MM.1S (cell line): ENCODE results near the gene ZAP70.

Experiments used
- DNase-seq: peaks from one replicate; pipeline ENCODE4 v3.0.0-alpha.2; 2015
- H2AFZ ChIP-seq: fragments of 300-600 bp; sonication (generic); 2 replicates; pipeline ENCODE4 v1.6.0; 2016; ENCODE audit warnings: antibody characterized with exemption, low read length
- H3F3A ChIP-seq: fragments of 300-600 bp; sonication (generic); 2 replicates; pipeline ENCODE4 v1.6.1; 2016; ENCODE audit warnings: mild to moderate bottlenecking, antibody characterized with exemption, low read length, moderate library complexity, mixed read lengths; ENCODE audit not compliant: insufficient read depth
- H3K27ac ChIP-seq: fragments of 300-600 bp; sonication (generic); 2 replicates; pipeline ENCODE4 v1.5.1; 2016; ENCODE audit warnings: mild to moderate bottlenecking, low read length
- H3K27me3 ChIP-seq: fragments of 300-600 bp; sonication (generic); replicated peaks from 2 replicates; pipeline ENCODE4 v1.6.0; 2016; ENCODE audit warnings: low read length; ENCODE audit not compliant: insufficient read depth
- H3K36me3 ChIP-seq: fragments of 300-600 bp; sonication (generic); replicated peaks from 2 replicates; pipeline ENCODE4 v1.6.1; 2016; ENCODE audit warnings: mild to moderate bottlenecking, low read length, mixed read lengths; ENCODE audit not compliant: insufficient read depth
- H3K4me1 ChIP-seq: fragments of 300-600 bp; sonication (generic); 2 replicates; pipeline ENCODE4 v1.6.1; 2016; ENCODE audit warnings: low read length, mixed read lengths
- H3K4me2 ChIP-seq: fragments of 300-600 bp; sonication (generic); 2 replicates; pipeline ENCODE4 v1.6.0; 2016; ENCODE audit warnings: low read depth, low read length
- H3K4me3 ChIP-seq: fragments of 300-600 bp; sonication (generic); 2 replicates; pipeline ENCODE4 v1.5.1; 2016; ENCODE audit warnings: low read length, mixed read lengths
- H3K79me2 ChIP-seq: fragments of 300-600 bp; sonication (generic); 2 replicates; pipeline ENCODE4 v1.6.1; 2016; ENCODE audit warnings: mixed run types, low read length, mixed read lengths
- H3K9ac ChIP-seq: fragments of 300-600 bp; sonication (generic); 2 replicates; pipeline ENCODE4 v1.6.1; 2016; ENCODE audit warnings: low read length, mixed read lengths
- H3K9me2 ChIP-seq: fragments of 300-600 bp; sonication (generic); replicated peaks from 2 replicates; pipeline ENCODE4 v1.6.1; 2016; ENCODE audit warnings: mild to moderate bottlenecking, low read length, mixed read lengths; ENCODE audit not compliant: insufficient read depth
- H3K9me3 ChIP-seq: fragments of 300-600 bp; sonication (generic); replicated peaks from 2 replicates; pipeline ENCODE4 v1.6.1; 2016; ENCODE audit warnings: mild to moderate bottlenecking, low read length, mixed read lengths; ENCODE audit not compliant: insufficient read depth
- H4K20me1 ChIP-seq: fragments of 300-600 bp; sonication (generic); 2 replicates; pipeline ENCODE4 v1.6.1; 2016; ENCODE audit warnings: mild to moderate bottlenecking, low read length, moderate library complexity, mixed read lengths; ENCODE audit not compliant: insufficient read depth
- EZH2 ChIP-seq: fragments of 300-600 bp; sonication (generic); optimal IDR thresholded peaks from 2 replicates; pipeline ENCODE3; 2017; ENCODE audit warnings: low read depth, mild to moderate bottlenecking, antibody characterized with exemption, low read length, mixed read lengths
- EZH2phosphoT487 ChIP-seq: fragments of 300-600 bp; sonication (generic); IDR thresholded peaks from 2 replicates; pipeline ENCODE4 v1.6.1; 2018; ENCODE audit warnings: antibody characterized with exemption, low read length
- TF ChIP-seq, protein P1 (sequence below): fragments of 300-600 bp; sonication (generic); IDR thresholded peaks from 2 replicates; pipeline ENCODE4 v1.5.1; 2016; ENCODE audit warnings: antibody characterized with exemption, low read length, mixed read lengths

Gene ZAP70

DNA sequence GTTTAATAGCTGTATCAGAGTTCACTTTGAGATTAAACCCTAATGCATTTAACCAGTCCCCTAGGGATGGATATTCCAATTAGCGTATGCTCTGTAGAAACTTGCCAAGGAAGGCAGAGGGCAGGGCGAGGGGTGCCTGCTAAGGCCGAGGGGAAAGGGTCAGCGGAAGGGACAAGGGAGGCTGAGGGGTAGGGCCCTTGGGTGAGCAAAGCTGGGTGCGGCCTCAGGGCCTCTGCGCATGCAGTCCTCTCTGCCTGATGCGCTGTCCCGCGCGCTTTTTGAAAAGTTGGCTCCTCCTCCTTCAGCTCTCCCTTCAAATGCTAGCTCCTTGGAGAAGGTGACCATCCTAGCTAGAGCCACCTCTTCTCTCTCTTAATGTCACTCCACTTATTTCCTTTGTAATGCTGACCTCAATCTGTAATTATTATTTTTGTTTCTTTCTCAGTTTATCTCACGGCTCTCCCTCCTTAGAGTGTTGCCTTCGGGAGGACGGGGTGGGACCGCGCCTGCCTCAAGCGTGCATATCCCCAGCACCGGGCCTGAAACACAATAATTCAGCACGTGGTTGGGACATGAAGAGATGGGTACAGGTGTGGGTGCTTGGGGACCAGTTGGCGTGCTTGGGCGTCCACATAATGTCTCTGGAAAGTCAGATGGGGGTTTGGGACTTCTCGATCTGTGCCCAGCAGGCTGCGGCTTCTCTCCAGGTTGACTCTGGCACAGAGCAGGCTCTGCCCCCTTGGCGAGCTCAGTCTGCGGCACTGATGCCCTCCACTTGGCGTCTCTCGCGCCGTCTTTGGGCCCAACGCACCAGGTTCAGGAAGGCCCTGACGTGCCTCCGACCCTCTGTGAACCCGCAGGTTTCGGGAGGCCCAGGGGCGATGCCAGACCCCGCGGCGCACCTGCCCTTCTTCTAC lies 10.0 kb downstream of the ZAP70 start:
- Histone ChIP-seq H3K27me3 (no peaks in the 10 kb centered on the region), H3K9me3 (no peaks in the 10 kb centered on the region), H3K36me3 (no peaks in the 10 kb centered on the region), H3K4me1 (peaks cover 10% of the 10 kb centered on the region), H3K4me2 (no peak overlapping the region), H4K20me1 (no peaks in the 10 kb centered on the region), H3K9ac (no peak overlapping the region), H3K79me2 (no peaks in the 10 kb centered on the region), H2AFZ (no peak overlapping the region), H3K4me3 (no peak overlapping the region), H3K9me2 (no peaks in the 10 kb centered on the region), H3F3A (no peaks in the 10 kb centered on the region), H3K27ac (no peak overlapping the region)
- TF ChIP-seq EZH2 (no peak), EZH2phosphoT487 (no peak)
- no peak for DNase-seq

DNA sequence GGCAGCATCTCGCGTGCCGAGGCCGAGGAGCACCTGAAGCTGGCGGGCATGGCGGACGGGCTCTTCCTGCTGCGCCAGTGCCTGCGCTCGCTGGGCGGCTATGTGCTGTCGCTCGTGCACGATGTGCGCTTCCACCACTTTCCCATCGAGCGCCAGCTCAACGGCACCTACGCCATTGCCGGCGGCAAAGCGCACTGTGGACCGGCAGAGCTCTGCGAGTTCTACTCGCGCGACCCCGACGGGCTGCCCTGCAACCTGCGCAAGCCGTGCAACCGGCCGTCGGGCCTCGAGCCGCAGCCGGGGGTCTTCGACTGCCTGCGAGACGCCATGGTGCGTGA lies 10.7 kb downstream of the ZAP70 start:
- no peaks in the 10 kb centered on the region for H3K9me3 ChIP-seq
- no peak overlapping the region for H3K27ac ChIP-seq
- H3K36me3 ChIP-seq: no peaks in the 10 kb centered on the region

DNA sequence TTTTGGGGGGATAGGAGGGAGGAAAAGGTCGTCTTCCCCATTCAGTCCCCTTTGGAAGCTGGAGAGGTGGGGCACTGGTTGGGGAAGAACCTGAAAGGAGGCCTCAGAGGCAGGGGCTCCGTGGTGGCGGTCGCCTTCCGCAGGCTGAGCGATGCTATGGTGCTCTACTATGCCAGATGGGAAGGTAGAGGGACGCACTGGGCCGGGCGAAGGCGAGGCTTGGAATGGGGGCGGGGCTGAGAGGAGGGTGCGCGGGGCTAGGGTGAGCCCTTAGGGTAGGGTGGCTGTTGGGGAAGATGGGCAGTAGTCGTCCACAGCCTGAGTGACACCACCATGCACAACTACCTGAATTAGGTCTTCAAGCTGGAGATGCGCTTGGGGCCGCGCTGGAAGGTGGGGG lies 11.1 kb downstream of the ZAP70 start:
- Histone ChIP-seq H3K4me1 (no peaks in the 10 kb centered on the region), H3F3A (no peaks in the 10 kb centered on the region), H3K4me3 (no peak overlapping the region), H3K9me3 (no peaks in the 10 kb centered on the region), H3K79me2 (no peaks in the 10 kb centered on the region), H3K4me2 (no peak overlapping the region), H3K27me3 (no peaks in the 10 kb centered on the region), H4K20me1 (no peaks in the 10 kb centered on the region), H3K9ac (no peak overlapping the region), H2AFZ (no peak overlapping the region), H3K27ac (no peak overlapping the region), H3K36me3 (no peaks in the 10 kb centered on the region), H3K9me2 (no peaks in the 10 kb centered on the region)
- DNase-seq: no peak
- TF ChIP-seq, protein P1, sequence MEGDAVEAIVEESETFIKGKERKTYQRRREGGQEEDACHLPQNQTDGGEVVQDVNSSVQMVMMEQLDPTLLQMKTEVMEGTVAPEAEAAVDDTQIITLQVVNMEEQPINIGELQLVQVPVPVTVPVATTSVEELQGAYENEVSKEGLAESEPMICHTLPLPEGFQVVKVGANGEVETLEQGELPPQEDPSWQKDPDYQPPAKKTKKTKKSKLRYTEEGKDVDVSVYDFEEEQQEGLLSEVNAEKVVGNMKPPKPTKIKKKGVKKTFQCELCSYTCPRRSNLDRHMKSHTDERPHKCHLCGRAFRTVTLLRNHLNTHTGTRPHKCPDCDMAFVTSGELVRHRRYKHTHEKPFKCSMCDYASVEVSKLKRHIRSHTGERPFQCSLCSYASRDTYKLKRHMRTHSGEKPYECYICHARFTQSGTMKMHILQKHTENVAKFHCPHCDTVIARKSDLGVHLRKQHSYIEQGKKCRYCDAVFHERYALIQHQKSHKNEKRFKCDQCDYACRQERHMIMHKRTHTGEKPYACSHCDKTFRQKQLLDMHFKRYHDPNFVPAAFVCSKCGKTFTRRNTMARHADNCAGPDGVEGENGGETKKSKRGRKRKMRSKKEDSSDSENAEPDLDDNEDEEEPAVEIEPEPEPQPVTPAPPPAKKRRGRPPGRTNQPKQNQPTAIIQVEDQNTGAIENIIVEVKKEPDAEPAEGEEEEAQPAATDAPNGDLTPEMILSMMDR: no peak
- TF ChIP-seq EZH2 (no peak), EZH2phosphoT487 (no peak)

More for the DNA sequence above, 10.7 kb downstream of the ZAP70 start:
- Histone ChIP-seq H3K9ac (no peak overlapping the region), H3F3A (no peaks in the 10 kb centered on the region), H3K79me2 (no peaks in the 10 kb centered on the region), H4K20me1 (no peaks in the 10 kb centered on the region), H3K27me3 (no peaks in the 10 kb centered on the region), H3K4me1 (peaks cover 4% of the 10 kb centered on the region), H2AFZ (no peak overlapping the region), H3K4me2 (no peak overlapping the region), H3K9me2 (no peaks in the 10 kb centered on the region), H3K4me3 (no peak overlapping the region)
- TF ChIP-seq EZH2phosphoT487 (no peak), EZH2 (no peak)
- TF ChIP-seq, protein P1: no peak
- no peak for DNase-seq
